GM23338 (cell line): ENCODE results near the gene BCAP31. TPM values are rescaled to one million over a fixed set of nuclear protein-coding genes. Genes with fewer than 3 reads are reported as not detected.

Source experiments
- ATAC-seq: fragments of 200-7000 bp; cut with Tn5 transposase; 3 replicates; pipeline ENCODE4 v1.9.1; 2020
- DNase-seq: peaks from one replicate; pipeline ENCODE4 v3.0.0-alpha.2; 2015; ENCODE audit warnings: low spot score
- H2AFZ ChIP-seq: fragments of 200-600 bp; sonication (generic); 2 replicates; pipeline ENCODE4 v1.8.0; 2016; ENCODE audit warnings: antibody characterized with exemption, mild to moderate bottlenecking, moderate library complexity
- H3F3A ChIP-seq: fragments of 200-600 bp; sonication (generic); replicated peaks from 2 replicates; pipeline ENCODE4 v1.8.0; 2017; ENCODE audit warnings: antibody characterized with exemption, mixed run types, low read depth
- H3K27ac ChIP-seq: fragments of 200-600 bp; sonication (generic); 2 replicates; pipeline ENCODE4 v1.6.1; 2016; ENCODE audit warnings: low read depth
- H3K27me3 ChIP-seq: fragments of 200-600 bp; sonication (generic); 2 replicates; pipeline ENCODE4 v1.8.0; 2016; ENCODE audit warnings: mild to moderate bottlenecking, mixed run types, moderate library complexity; ENCODE audit not compliant: insufficient read depth
- H3K36me3 ChIP-seq: fragments of 200-600 bp; sonication (generic); 2 replicates; pipeline ENCODE4 v1.8.0; 2016; ENCODE audit warnings: mild to moderate bottlenecking; ENCODE audit not compliant: insufficient read depth
- H3K4me1 ChIP-seq: fragments of 200-600 bp; sonication (generic); 2 replicates; pipeline ENCODE4 v1.8.0; 2016; ENCODE audit warnings: mild to moderate bottlenecking, moderate library complexity; ENCODE audit not compliant: insufficient read depth
- H3K4me2 ChIP-seq: fragments of 200-600 bp; sonication (generic); 2 replicates; pipeline ENCODE4 v1.7.1; 2017; ENCODE audit warnings: mixed run types
- H3K4me3 ChIP-seq: fragments of 200-600 bp; sonication (generic); 2 replicates; pipeline ENCODE4 v1.6.1; 2016; ENCODE audit warnings: mixed run types
- H3K79me2 ChIP-seq: fragments of 200-600 bp; sonication (generic); replicated peaks from 2 replicates; pipeline ENCODE4 v1.8.0; 2017; ENCODE audit warnings: mild to moderate bottlenecking; ENCODE audit not compliant: insufficient read depth
- H3K9me2 ChIP-seq: fragments of 200-600 bp; sonication (generic); 2 replicates; pipeline ENCODE4 v1.8.0; 2017; ENCODE audit not compliant: insufficient read depth
- H4K20me1 ChIP-seq: fragments of 200-600 bp; sonication (generic); replicated peaks from 2 replicates; pipeline ENCODE4 v1.8.0; 2017; ENCODE audit warnings: mild to moderate bottlenecking; ENCODE audit not compliant: insufficient read depth
- H3K27ac Mint-ChIP-seq: 2 replicates; pipeline ENCODE4 v1.8.0; 2020; ENCODE audit warnings: inconsistent platforms, mild to moderate bottlenecking, moderate library complexity, mixed read lengths
- H3K27me3 Mint-ChIP-seq: 3 replicates; pipeline ENCODE4 v1.8.0; 2022; ENCODE audit warnings: low read depth, mild to moderate bottlenecking, moderate library complexity, mixed read lengths, inconsistent platforms; ENCODE audit not compliant: insufficient read depth, poor library complexity
- H3K36me3 Mint-ChIP-seq: 3 replicates; pipeline ENCODE4 v1.8.0; 2021; ENCODE audit warnings: low read depth, mild to moderate bottlenecking, inconsistent platforms, moderate library complexity, mixed read lengths
- H3K4me1 Mint-ChIP-seq: 3 replicates; pipeline ENCODE4 v1.8.0; 2020; ENCODE audit warnings: mild to moderate bottlenecking, inconsistent platforms, mixed read lengths
- H3K4me3 Mint-ChIP-seq: 3 replicates; pipeline ENCODE4 v1.8.0; 2021; ENCODE audit warnings: moderate library complexity, mild to moderate bottlenecking, inconsistent platforms, mixed read lengths
- H3K9me3 Mint-ChIP-seq: 3 replicates; pipeline ENCODE4 v1.8.0; 2020; ENCODE audit warnings: moderate library complexity, mild to moderate bottlenecking, inconsistent platforms, mixed read lengths
- CREB1 ChIP-seq: fragments of 250-450 bp; sonication (Bioruptor Pico); IDR thresholded peaks from 2 replicates; pipeline ENCODE4 v1.5.0; 2020; ENCODE audit warnings: low read depth, mild to moderate bottlenecking, moderate library complexity
- CTCF ChIP-seq, 2 experiments: fragments of 200-600 bp in 1 of 2; sonication (generic) in 1 of 2; conservative IDR thresholded peaks; 2 replicates each; pipeline versions ENCODE4 v1.5.1 to v1.6.1; 2016 to 2017; ENCODE audit warnings: antibody characterized with exemption in 2 of 2, low read depth in 2 of 2, mild to moderate bottlenecking in 2 of 2, moderate library complexity in 1 of 2
- ETS1 ChIP-seq: IDR thresholded peaks from 2 replicates; pipeline ENCODE4 v1.6.1; 2016; ENCODE audit warnings: antibody characterized with exemption
- EZH2 ChIP-seq: fragments of 200-600 bp; sonication (generic); IDR thresholded peaks from one replicate; pipeline ENCODE4 v1.8.0; 2017; ENCODE audit warnings: antibody characterized with exemption, mild to moderate bottlenecking, low read depth; ENCODE audit not compliant: unreplicated experiment
- EZH2phosphoT487 ChIP-seq: fragments of 200-600 bp; sonication (generic); IDR thresholded peaks from one replicate; pipeline ENCODE4 v1.8.1; 2018; ENCODE audit warnings: antibody characterized with exemption; ENCODE audit not compliant: unreplicated experiment
- JUNB ChIP-seq: IDR thresholded peaks from one replicate; pipeline ENCODE4 v1.6.1; 2016; ENCODE audit warnings: antibody characterized with exemption; ENCODE audit not compliant: unreplicated experiment
- NANOG ChIP-seq: IDR thresholded peaks from 2 replicates; pipeline ENCODE4 v1.6.1; 2016; ENCODE audit warnings: antibody characterized with exemption, borderline replicate concordance
- POLR2AphosphoS5 ChIP-seq: IDR thresholded peaks from 2 replicates; pipeline ENCODE4 v1.6.1; 2016; ENCODE audit warnings: antibody characterized with exemption, low read depth
- STAT1 ChIP-seq: IDR thresholded peaks from one replicate; pipeline ENCODE4 v1.6.1; 2016; ENCODE audit warnings: antibody characterized with exemption; ENCODE audit not compliant: unreplicated experiment
- ZNF114 ChIP-seq: fragments of 250-450 bp; sonication (Bioruptor Pico); IDR thresholded peaks from 2 replicates; pipeline ENCODE4 v1.5.0; 2020; ENCODE audit warnings: mild to moderate bottlenecking, moderate library complexity
- ZNF331 ChIP-seq: fragments of 250-450 bp; sonication (Bioruptor Pico); IDR thresholded peaks from 2 replicates; pipeline ENCODE4 v1.5.0; 2020; ENCODE audit warnings: low read depth, mild to moderate bottlenecking, moderate library complexity
- ZNF462 ChIP-seq: fragments of 250-450 bp; sonication (Bioruptor Pico); IDR thresholded peaks from 2 replicates; pipeline ENCODE4 v1.5.0; 2020; ENCODE audit warnings: mild to moderate bottlenecking, moderate library complexity
- polyA plus RNA-seq: library from polyadenylated mRNA; unstranded; fragments of >200 nt; fragmentation: Nextera tagmentation; extraction: Ambion mirVana; gene quantifications from 2 replicates; pipeline ENCODE4 v1.2.1, GENCODE V29; 2016
- total RNA-seq: library from RNA; depleted of rRNA; stranded (reverse); fragments of >200 nt; shearing (Covaris generic); gene quantifications from 2 replicates; pipeline ENCODE4 v1.2.3, GENCODE V29; 2014
- TF ChIP-seq, protein P1 (sequence below): IDR thresholded peaks from one replicate; pipeline ENCODE4 v1.6.1; 2018; ENCODE audit warnings: antibody characterized with exemption; ENCODE audit not compliant: unreplicated experiment

The BCAP31 gene
- total and polyA plus RNA-seq, 2 experiments from 2014 or later, result 85.0 to 145 TPM

GRCh38 chrX:153727123-153727931 is 3.1 kb upstream of the BCAP31 start:
- Mint-ChIP-seq H3K4me1 (peaks cover 19% of the 10 kb centered on the region), H3K27ac (no peak overlapping the region), H3K9me3 (peaks cover 2% of the 10 kb centered on the region; the same call in 1 of the 3 replicates), H3K36me3 (peaks cover 12% of the 10 kb centered on the region; the same call in 2 of the 3 replicates), H3K27me3 (no peaks in the 10 kb centered on the region), H3K4me3 (no peak overlapping the region)
- Histone ChIP-seq H3K9me2 (no peaks in the 10 kb centered on the region), H3K27me3 (no peaks in the 10 kb centered on the region), H3K79me2 (peaks cover 12% of the 10 kb centered on the region), H2AFZ (no peak overlapping the region), H3K27ac (0 out of 2 replicates have a peak overlapping the region, but pooled peaks have one; percentile 3), H3K4me3 (no peak overlapping the region), H3F3A (no peaks in the 10 kb centered on the region), H3K4me1 (peaks cover 13% of the 10 kb centered on the region; the same call in 1 of the 2 replicates), H3K36me3 (no peaks in the 10 kb centered on the region), H3K4me2 (peak overlapping the region; percentile 38; the same call in 1 of the 2 replicates), H4K20me1 (0 out of 2 replicates have a peak, but pooled peaks cover 4% of the 10 kb centered on the region)
- no peak for TF ChIP-seq ZNF331 (CRISPR knock-in tag)
- TF ChIP-seq ZNF462 (CRISPR knock-in tag), result no peak
- TF ChIP-seq EZH2phosphoT487, result no peak
- no peak for TF ChIP-seq CREB1 (CRISPR knock-in tag)
- TF ChIP-seq POLR2AphosphoS5, result no peak
- TF ChIP-seq ETS1, result no peak
- TF ChIP-seq ZNF114 (CRISPR knock-in tag), result no peak
- no peak for TF ChIP-seq STAT1
- TF ChIP-seq, protein P1, sequence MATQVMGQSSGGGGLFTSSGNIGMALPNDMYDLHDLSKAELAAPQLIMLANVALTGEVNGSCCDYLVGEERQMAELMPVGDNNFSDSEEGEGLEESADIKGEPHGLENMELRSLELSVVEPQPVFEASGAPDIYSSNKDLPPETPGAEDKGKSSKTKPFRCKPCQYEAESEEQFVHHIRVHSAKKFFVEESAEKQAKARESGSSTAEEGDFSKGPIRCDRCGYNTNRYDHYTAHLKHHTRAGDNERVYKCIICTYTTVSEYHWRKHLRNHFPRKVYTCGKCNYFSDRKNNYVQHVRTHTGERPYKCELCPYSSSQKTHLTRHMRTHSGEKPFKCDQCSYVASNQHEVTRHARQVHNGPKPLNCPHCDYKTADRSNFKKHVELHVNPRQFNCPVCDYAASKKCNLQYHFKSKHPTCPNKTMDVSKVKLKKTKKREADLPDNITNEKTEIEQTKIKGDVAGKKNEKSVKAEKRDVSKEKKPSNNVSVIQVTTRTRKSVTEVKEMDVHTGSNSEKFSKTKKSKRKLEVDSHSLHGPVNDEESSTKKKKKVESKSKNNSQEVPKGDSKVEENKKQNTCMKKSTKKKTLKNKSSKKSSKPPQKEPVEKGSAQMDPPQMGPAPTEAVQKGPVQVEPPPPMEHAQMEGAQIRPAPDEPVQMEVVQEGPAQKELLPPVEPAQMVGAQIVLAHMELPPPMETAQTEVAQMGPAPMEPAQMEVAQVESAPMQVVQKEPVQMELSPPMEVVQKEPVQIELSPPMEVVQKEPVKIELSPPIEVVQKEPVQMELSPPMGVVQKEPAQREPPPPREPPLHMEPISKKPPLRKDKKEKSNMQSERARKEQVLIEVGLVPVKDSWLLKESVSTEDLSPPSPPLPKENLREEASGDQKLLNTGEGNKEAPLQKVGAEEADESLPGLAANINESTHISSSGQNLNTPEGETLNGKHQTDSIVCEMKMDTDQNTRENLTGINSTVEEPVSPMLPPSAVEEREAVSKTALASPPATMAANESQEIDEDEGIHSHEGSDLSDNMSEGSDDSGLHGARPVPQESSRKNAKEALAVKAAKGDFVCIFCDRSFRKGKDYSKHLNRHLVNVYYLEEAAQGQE, result no peak
- no peak for TF ChIP-seq JUNB
- TF ChIP-seq NANOG, result no peak
- no peak for TF ChIP-seq CTCF (conservative IDR thresholded peaks at IDR 0.05; ENCODE audit: low read depth in 2 of 2)
- TF ChIP-seq EZH2, result no peak
- no peak for ATAC-seq
- DNase-seq, result no peak
